Tibial nerve (tissue), 3 donors: ENCODE results near the gene NPS.

Experiments
- CTCF ChIP-seq, 5 experiments: fragments of 200-600 bp in 3 of 5; fragments of 450-650 bp in 2 of 5; sonication (generic) in 3 of 5; IDR thresholded peaks; one replicate each; pipeline ENCODE4 v1.5.1; 2016 to 2019; ENCODE audit warnings: antibody characterized with exemption in 5 of 5, mild to moderate bottlenecking in 3 of 5, moderate library complexity in 2 of 5
- POLR2A ChIP-seq, 2 donors: fragments of 450-650 bp; IDR thresholded peaks; one replicate each; pipeline ENCODE4 v1.6.1; 2017; ENCODE audit warnings: antibody characterized with exemption in 2 of 2, mild to moderate bottlenecking in 2 of 2, moderate library complexity in 2 of 2

GRCh38 chr10:127525686-127526085 lies 23.4 kb upstream of the NPS start:
- TF ChIP-seq POLR2A (IDR thresholded peaks at IDR 0.05) (no peak), CTCF (IDR thresholded peaks at IDR 0.05) (no peak)
